Stimulated activated CD4-positive, alpha-beta T cell treated with anti-CD3 and anti-CD28 coated beads, TNF-alpha, amount 100 ng/mL, for 24 hours (primary cell): ENCODE measurements around the gene KCNJ6.

Experiments
- DNase-seq, 3 experiments: peaks; one replicate each; pipeline ENCODE4 v3.0.0-alpha.2; 2020; ENCODE audit warnings: low read depth in 3 of 3

Gene KCNJ6

DNA sequence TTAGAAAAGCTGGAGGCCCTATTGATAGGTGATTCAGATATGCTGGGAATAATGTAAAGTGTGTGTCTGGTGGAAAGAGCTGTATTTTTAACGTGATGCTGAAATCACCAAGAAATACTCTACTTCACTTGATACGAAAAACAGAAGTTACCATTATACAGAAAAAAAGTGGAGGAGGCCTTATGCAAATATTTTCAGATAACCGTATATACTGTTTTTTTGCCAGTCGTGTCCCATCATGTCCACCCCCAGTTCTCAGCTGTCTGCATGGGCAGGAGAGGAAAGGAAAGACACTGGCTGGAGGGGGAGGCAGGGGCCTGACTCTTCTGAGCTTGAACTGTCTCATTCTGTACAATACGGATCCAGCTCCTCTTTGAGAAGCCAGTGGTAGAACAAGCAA, 51.1 kb downstream of the KCNJ6 start:
- no peak for DNase-seq

DNA sequence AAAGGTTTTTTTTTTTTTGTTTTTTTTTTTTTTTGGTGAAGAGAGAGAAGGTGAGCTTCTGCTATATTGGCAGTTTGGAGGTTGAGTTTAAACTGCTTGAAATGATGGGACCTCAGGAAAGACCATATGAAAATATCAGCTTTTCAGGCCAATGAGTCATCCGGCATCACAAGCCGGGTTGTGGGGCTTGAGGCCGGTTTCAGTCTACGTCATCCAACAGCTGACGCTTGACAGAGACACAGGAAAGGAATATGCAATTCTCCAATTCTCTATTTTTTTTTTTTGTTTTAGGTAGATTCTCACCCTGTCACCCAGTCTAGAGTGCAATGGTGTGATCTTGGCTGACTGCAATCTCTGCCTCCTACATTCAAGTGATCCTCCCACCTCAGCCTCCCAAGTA, 52.4 kb downstream of the KCNJ6 start:
- DNase-seq, result no peak

DNA sequence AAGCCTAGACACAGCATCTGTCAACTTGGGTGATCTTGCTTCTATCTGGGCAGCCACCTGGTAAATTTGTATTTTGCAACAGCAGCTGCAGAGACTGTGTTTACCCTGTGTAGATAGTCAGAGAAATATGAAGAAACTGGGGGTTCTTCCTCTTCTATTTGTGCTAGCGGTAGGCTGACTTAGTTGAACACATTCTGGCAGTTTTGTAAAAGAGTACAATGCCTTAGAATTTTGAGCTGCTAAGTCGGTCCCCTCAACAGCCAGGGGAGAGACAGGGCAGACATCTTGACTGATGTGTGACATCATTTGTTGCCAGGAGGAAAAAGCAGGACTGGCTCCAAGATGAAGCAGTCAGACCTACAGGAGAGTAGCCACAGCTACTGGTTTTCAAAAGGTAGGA, 53.7 kb downstream of the KCNJ6 start:
- no peak for DNase-seq

DNA sequence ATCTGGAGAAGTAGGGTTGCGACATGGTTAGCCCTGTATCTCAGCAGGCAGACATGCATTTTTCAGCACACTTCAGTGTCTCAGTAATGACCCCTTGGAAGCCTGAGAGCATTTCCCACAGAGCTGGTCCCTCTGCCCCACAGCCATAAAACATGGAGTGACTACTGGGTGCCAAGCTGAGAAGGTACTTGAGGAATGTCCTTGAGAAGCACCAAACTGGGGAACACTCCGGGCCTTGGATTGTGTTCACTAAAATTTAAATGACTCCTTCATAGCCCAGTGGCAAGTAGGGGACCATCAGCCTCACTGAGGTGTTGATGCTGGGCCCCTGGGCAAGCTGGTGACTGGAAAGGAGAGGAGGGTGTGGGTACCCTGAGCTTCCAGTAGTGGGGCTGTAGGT, 54.7 kb downstream of the KCNJ6 start:
- no peak for DNase-seq

DNA sequence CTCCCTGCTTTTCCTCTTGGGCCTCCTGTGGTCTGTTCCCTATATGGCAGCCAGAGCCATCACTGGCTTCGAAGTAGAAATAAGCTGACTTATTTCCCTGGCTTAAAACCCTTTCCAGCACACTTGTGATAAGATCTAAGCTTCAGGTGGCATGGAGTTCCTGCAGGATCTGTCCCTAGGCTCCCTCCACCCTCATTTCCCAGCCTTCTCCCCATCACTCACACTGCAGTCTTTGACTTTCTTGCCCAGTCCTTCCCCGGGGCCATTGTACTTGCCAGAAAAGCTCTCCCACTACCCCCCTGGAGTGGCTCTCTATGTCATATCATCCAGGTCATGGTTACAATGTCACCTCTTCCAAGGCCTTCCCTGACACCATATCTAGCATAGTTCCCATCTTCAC, 55.8 kb downstream of the KCNJ6 start:
- DNase-seq, result no peak

DNA sequence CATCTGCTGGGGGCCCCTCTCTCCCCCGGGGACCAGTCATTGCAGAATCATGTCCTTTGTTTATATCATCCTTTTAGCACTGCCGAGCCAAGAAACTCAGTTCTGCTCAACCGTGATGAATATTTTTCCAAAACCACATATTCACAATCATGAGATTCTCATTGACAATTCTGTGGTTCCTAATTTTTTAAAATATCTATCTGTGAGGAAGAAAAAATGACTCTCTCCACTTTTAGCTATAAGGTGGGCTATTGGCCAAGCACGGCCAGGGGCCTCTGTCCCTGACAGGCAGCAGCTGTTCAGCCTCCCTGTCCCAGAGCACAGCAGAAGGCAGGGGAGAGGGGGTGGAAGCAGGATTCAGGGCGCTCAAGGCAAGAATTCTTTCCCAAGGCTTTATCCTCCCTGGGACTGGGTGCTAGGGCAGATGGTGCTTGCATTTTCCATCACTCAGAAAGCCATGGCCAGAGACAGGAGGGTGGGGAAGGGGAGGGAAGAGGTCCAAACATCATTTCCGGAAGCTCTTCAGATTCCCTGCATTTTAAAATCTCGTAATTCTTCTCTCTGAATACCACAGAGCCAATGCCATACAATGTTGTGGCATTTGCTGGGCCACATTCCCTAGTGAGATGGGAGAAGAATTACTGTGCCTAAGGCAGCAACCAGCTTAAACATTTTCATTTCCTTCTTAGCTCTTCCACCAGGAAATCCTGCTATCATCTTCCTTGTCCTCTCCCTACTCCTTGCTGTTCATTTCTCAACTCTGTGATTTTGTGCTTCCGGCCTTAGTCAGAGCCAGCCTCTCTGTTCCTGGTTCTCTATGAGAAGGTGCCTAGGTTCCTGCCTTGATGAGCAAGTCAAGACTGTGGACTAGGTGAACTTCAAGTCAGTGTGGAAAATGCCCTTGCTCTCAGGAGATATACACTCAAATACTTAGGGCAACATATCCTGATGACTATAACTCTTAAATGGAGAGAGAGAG, 60.3 kb downstream of the KCNJ6 start:
- no peak for DNase-seq

DNA sequence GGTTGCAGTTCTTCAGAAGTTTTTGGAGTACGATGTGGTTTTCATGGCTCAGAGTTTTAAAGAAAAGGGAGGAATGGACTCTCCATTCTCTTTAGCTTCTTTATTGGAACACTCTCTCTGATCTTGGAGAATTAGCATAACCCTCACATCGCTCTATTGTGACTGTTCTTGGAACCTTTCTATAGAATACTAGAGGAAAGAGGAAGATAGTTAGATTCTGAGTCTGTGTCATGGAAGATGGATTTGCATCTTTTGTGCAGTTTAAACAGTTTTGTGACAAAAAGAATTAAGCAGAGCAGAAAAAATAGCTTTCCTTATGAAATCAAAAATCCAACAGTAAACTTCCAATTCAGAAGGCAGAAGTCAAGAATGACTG, 61.0 kb downstream of the KCNJ6 start:
- DNase-seq, result no peak

DNA sequence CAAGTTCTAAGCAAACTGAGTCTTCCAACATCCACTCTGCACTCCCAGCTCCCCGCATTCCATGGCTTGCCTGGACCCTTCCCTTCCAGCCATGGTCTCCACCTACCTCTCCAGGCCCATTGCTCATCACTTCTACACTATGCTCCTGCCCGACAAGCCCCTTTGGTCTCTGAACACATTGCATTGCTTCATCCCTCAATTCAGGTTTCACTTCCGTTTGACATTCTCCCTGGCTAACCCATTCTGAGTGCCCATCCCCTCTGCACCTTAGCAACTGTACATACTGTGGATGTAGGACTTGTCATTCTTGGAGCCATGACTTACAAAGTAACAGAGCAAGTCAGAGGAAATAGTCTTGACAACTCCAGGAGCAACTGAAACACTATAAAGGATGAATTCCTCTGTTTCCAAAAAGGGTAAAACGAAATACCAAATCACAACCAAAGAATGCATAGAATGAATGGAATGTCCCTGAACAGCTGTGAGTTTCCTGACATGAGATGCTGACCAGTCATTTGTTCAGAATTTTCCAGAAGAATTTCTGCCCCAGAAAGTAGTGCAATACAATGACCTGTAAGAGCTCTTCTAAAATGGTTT, 66.7 kb downstream of the KCNJ6 start:
- DNase-seq, result no peak

DNA sequence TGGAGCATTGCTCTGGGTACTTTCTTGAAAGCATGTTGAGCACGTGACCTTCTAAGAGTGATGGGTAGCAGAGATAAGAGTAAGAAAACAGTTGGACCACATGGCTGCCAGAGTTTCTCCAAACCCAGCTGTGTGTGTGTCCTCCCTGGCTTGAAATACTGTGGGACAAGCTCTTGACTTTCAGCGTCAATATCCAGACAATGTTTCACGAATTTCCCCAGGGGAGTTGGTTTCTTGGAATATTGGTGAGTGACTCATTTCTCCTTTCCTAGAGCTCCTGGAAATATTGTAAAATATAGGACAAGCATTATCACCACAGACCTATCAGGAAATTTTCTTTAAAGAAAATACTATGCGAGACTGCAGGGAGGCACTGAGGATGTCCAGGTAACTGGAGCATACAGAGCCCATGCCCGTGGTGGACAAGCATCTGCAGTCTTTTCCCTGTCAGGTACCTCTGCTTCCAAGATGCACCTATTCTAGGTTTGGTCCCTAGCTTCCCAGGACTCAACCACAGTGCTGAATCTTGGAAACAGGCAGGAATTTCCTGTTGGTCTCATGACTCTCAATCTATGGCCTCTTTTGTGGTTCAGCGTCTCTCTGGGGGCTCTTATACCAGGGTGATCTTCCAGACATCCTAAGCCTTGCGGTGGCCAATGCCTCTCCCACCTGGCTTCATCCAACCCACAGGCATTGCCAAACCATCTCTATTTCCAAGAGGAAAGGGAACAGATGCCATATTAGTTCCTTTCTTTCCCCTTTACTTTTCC, 67.4 kb downstream of the KCNJ6 start:
- DNase-seq, result no peak

DNA sequence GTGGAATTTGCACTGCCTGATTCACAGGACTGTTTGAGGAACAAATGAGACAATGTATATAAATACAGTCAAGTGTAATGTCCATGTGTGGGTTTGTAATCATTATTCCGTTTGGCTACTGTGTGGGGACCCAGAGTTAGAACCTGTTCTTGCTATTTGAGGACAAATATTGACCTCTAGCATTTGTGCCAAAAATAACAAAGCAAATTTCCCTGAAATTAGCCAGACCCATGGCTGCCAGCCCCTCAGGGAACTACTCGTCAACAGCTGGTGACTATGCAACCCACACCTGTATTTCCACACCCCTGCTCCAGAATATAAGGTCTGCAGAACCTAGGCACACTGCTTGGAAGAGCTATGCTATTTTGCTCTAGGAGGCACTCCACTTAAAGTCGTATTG, 70.7 kb downstream of the KCNJ6 start:
- no peak for DNase-seq

DNA sequence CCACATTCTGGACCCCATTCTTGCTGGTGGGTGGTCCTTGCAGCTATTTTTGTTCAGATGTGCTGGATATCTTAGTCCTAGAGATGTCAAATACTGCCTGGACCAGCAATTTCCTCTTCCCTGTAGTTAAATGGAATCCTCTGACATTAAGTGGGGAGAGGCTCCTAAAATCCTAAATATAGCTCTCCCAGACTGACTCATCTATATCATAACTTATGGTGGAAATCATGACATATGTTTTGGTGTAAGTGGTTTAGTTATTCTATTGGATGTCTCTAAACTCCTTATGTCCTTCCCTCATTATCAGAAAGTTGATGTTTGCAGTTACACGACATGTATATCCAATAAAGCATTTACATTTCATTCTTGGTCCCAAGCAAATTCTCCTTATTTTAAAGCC, 73.1 kb downstream of the KCNJ6 start:
- DNase-seq, result no peak

DNA sequence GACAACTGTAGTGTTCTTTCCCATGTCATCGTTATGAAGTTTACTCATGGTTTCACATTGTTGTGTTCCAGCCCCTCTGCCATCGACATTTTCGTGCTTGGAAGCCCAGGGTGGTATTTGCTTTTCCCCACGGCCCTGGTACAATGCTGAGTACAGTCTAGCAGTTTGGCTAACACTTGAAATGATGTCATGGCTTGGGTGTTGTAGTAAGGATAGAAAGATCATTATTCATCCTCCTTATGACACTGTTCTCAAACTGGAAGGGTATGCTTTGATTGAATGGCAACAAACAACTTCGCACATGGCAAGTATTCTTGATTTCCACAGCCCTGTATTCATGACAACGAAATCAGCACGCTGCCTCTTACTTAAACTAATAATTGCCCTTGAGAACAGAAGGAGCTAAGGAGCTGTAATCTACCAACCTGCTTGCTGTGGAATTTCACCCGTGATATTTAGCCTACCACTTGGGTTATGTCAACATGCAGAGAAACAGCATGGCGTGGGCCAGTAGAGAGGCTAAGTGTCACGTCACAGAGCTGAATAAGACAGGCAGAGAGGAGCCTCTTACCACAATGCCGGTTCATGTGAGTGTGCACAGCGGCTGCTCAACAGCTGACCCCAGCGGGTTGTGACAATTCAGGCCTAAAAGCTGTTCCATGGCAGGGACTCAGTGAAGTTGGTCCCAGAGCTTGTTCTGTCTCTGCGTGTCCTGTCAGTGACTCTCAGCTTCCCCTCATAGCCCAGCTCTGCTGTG, 73.9 kb downstream of the KCNJ6 start:
- DNase-seq, result no peak

DNA sequence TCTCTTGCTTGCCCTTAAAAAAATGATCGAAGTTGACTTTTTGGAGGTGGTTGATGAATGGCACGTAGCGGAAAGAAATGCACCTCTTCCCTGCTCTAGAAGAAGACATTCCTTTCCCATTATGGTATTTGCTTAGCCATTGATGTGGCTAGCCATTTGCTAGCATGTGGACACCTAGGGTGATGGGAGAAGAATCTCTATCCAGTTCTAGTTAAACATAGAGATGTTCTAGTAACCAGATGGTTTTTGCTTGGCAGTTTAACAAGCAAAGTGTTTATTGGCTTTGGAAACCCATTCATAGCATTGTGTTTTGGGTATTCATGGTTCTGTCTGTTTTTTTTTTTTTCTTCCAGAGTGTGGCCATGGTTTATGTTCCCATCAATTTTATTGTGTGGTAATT, 78.9 kb downstream of the KCNJ6 start:
- no peak for DNase-seq

DNA sequence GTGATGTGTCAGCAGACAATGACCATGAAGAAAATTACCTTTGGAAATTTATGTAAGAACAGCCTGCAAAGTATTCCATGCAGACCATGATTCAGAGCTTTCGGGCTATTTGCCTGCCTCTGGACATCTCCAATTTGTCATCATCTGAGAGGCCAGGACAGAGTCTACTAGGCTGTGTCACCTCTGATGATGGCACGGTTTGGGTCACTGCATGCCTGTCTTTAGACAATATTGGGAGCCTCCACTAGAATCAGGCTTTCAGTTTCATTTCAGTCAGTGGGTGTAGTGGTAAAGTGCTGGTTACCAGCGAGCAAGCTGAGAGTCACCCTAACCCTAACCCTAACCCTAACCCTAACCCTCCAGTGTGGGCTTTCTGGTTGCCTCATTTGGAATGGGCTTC, 80.8 kb downstream of the KCNJ6 start:
- no peak for DNase-seq

DNA sequence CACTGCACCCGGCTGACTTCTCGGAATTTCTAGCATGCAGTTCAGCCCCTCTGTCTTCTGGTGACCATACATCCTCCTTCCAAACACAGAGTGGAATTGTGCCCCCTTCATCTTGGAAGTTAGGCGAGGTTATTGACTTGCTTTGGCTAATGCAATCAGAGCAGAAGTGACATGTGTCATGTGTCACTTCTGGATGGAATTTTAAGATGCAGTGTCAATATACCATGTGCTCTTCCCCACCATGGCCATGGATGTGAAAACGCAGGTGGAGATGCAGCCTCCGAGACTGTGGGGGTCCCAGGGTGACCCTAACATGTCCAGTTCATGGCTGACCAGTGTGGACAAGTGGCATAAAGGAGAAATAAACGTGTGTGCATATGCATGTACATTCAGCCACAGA, 83.0 kb downstream of the KCNJ6 start:
- DNase-seq, result no peak

DNA sequence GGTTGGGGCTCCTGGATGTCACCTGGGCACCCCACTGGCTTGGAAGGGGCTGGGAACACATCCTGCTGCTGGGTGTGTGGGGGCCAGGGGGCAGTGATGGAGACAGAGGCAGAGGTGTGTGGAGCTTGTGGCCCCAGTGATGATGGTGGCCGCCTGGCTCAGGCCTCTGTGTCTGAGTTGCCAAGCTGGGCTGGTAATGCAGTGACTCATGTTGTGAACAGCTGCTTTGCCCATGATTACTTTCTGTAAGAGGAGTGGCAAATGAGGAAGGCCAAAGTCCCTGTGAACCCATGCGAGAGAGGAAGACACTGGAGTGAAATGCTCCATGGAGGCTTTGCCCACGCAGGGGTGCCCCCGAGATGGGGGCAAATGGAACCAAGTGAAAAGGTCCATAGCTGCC, 86.8 kb downstream of the KCNJ6 start:
- DNase-seq, result no peak

DNA sequence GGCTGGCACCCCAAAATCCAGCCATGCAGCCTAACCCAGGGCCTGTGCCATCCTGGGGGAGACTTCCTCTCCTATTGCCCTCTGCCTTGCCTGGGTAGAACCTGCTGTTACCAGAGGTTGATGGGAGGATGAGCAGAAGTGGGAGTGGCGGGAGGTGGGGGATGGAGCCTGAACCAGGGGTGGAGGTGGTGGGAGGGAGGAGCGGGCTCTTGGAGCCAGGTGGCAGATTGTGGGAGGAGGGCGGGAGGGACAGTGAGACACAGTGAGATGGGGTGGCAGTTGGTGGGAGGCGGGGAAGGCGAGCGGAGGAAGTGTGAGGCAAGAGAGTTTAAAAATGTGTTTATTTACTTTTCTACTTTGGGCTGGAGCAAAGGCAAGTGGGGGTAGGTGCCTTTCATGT, 87.3 kb downstream of the KCNJ6 start:
- no peak for DNase-seq

DNA sequence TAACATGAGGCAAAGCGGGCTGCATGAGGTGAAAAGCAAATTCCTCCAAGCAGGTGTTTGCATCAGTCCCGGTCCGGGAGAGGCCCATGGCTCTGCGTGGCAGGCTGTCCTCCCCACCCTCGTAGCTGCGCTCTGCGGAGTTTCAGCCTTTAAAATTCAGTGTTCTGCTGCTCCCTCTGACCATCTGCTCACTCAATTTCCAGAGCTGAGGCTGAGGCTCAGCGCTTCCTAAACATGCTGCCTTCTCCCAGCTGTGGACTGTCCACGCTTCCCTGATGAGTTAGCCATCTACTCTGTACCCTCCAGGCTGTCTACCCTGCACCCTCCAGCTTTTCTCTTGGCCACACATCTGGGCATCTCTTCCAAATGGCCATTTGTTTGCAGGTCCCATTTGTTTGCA, 87.7 kb downstream of the KCNJ6 start:
- DNase-seq, result no peak

DNA sequence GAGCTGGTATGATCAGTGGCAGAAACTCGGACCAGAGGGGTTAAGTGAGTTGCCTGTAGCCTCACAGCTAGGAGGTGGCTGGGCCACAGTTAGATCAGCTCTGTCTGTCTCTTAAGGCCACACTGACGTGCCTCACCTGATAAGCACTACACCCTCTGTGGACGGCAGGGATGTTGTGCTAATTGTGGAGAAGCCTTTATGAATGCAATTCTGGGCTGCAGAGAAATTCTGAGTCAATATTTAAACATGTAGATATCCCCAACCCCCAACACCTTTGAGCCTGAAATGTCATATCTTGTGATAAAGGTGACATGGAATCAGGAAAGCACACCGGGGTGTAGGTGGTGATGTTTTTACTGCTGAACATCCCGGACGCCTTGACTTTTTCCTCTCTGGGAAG, 88.3 kb downstream of the KCNJ6 start:
- DNase-seq, result no peak

DNA sequence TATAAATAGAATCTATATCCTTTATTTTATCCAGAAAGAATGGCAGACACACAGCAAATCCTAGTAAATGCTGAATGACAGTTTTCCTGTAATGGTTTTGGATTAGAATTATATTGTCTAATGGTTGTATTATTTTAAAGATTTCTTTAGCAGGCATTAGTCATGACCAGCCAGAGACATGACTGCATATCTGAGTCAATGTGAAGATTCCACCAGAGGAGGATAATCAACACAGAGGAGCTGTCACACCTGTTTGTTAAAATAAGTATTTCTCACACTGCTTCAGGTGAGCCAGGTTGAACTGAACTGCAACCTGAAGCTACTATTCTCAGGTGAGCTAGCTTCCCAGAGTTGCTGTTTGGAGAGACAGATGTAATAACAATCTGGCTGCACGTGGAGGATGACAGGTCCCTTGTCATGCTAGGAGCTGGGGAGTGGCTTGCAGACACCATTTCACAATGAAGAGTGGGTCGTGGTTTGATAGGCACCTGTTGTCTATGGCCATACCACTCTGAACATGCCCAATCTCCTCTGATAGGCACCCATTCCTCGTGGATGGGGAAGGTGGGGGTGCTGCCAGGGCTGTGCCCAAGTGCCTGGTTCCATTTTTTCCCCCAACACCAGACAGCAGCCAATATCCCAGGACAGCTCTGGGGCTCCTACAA, 94.3 kb downstream of the KCNJ6 start:
- DNase-seq, result no peak

DNA sequence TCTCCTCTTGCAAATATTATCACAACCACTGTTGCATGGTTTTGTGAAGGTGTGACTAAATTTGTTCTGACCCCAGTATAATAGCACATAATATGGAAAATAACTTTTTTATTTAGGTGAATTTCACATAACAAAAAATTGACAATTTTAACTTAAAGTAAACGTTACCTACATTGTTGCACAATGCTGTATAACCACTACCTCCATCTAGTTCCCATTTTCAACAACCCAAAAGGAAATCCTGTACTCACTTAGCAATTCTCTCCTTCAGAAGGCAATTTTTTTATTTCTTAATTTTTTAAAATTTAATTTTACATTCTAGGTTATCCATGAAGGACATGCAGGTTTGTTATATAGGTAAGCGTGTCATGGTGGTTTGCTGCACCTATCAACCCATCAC, 95.2 kb downstream of the KCNJ6 start:
- no peak for DNase-seq

DNA sequence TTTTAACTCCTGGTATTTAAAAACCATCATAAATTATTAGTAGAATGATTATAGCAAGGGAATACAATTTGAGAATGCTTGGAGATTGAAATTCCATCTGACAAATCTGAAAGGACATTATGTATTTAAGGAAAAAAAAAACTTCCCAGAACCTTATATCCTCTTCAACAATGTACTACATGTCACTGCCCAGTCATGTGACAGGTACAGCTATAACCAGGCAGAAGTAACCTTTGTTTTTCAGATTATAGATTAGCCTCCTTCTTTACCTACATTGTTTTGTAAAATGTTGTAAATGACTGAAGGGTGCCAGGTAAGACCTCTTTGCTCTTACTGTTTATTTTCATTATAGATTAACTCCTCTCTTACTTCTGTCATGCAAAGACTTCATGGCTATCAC, 96.9 kb downstream of the KCNJ6 start:
- no peak for DNase-seq
